ENCODE measurements around the gene CRADD. TPM values are rescaled to one million over a fixed set of nuclear protein-coding genes. Genes with fewer than 3 reads are reported as not detected.
A peak's percentile ranks its signal among the peaks of the same experiment; 100 is the strongest.

The CRADD gene
- total RNA-seq, 2 donors from 2014 or later: 56.1 to 94.8 TPM

- DNase-seq (ENCODE audit: low spot score): no peak
- Histone ChIP-seq H3K27ac (no peak overlapping the region), H3K4me1 (no peaks in the 10 kb centered on the region), H3K9me3 (no peaks in the 10 kb centered on the region), H3K27me3 (no peaks in the 10 kb centered on the region), H3K4me3 (no peak overlapping the region), H3K36me3 (no peaks in the 10 kb centered on the region)
- TF ChIP-seq CTCF (IDR thresholded peaks at IDR 0.05): no peak
Measured at GRCh38 chr12:93653079-93653478, 24.1 kb upstream of the CRADD start.

GRCh38 chr12:93653712-93654111 lies 23.5 kb upstream of the CRADD start:
- no peak for DNase-seq (ENCODE audit: low spot score)
- Histone ChIP-seq H3K36me3 (no peaks in the 10 kb centered on the region), H3K27ac (no peak overlapping the region), H3K27me3 (no peaks in the 10 kb centered on the region), H3K9me3 (no peaks in the 10 kb centered on the region), H3K4me1 (no peaks in the 10 kb centered on the region), H3K4me3 (no peak overlapping the region)
- TF ChIP-seq CTCF (IDR thresholded peaks at IDR 0.05): no peak

- no peak overlapping the region for H3K4me3 ChIP-seq
- no peaks in the 10 kb centered on the region for H3K4me1 ChIP-seq
- H3K27me3 ChIP-seq: no peaks in the 10 kb centered on the region
- H3K27ac ChIP-seq: no peak overlapping the region
- H3K36me3 ChIP-seq: no peaks in the 10 kb centered on the region
- no peaks in the 10 kb centered on the region for H3K9me3 ChIP-seq
- no peak for TF ChIP-seq CTCF (IDR thresholded peaks at IDR 0.05)
- no peak for DNase-seq (ENCODE audit: low spot score)
Measured at GRCh38 chr12:93654421-93654820, 22.8 kb upstream of the CRADD start.

- no peaks in the 10 kb centered on the region for H3K4me1 ChIP-seq
- no peaks in the 10 kb centered on the region for H3K9me3 ChIP-seq
- H3K36me3 ChIP-seq: no peaks in the 10 kb centered on the region
- H3K4me3 ChIP-seq: no peak overlapping the region
- no peak for TF ChIP-seq CTCF (IDR thresholded peaks at IDR 0.05)
- H3K27me3 ChIP-seq: no peaks in the 10 kb centered on the region
- DNase-seq (ENCODE audit: low spot score): no peak
- H3K27ac ChIP-seq: no peak overlapping the region
Measured at GRCh38 chr12:93657071-93657470, 20.1 kb upstream of the CRADD start.

GRCh38 chr12:93661021-93661420 lies 16.2 kb upstream of the CRADD start:
- Histone ChIP-seq H3K4me3 (no peak overlapping the region), H3K4me1 (no peaks in the 10 kb centered on the region), H3K36me3 (no peaks in the 10 kb centered on the region), H3K27ac (no peak overlapping the region), H3K27me3 (no peaks in the 10 kb centered on the region), H3K9me3 (no peaks in the 10 kb centered on the region)
- DNase-seq (ENCODE audit: low spot score): no peak
- TF ChIP-seq CTCF (IDR thresholded peaks at IDR 0.05): no peak

GRCh38 chr12:93663006-93663728 lies 14.0 kb upstream of the CRADD start:
- Histone ChIP-seq H3K27me3 (no peaks in the 10 kb centered on the region), H3K36me3 (no peaks in the 10 kb centered on the region), H3K9me3 (no peaks in the 10 kb centered on the region), H3K27ac (no peak overlapping the region), H3K4me1 (no peaks in the 10 kb centered on the region), H3K4me3 (no peak overlapping the region)
- peak; percentile 70 for DNase-seq (ENCODE audit: low spot score)
- no peak for TF ChIP-seq CTCF (IDR thresholded peaks at IDR 0.05)
